Measurements from ENCODE around the gene HTT-AS.

The HTT-AS gene

GRCh38 chr4:3065551-3065950 is 8.8 kb downstream of the HTT-AS start:
- Histone ChIP-seq H3K27ac (replicated peaks; ENCODE audit: low read length) (no peak overlapping the region), H2AFZ (ENCODE audit: low read length) (no peak overlapping the region), H2BK15ac (ENCODE audit: low read length) (no peak overlapping the region), H4K8ac (ENCODE audit: low read depth, low read length) (no peak overlapping the region), H3K14ac (ENCODE audit: low read length) (no peak overlapping the region), H3K36me3 (replicated peaks in 1 of 2; ENCODE audit: control insufficient read depth in 2 of 2, insufficient read depth in 2 of 2, low read length in 2 of 2) (no peaks in the 10 kb centered on the region), H2BK12ac (ENCODE audit: low read length) (no peak overlapping the region), H3K23ac (ENCODE audit: low read depth, low read length, poor library complexity) (no peak overlapping the region), H2BK120ac (ENCODE audit: low read depth, low read length) (no peak overlapping the region), H3K4me1 (ENCODE audit: control insufficient read depth in 2 of 2, insufficient read depth in 1 of 2, low read depth in 1 of 2, low read length in 2 of 2) (peaks cover 0 to 3% of the 10 kb centered on the region in 2 donors), H4K91ac (ENCODE audit: low read depth, low read length, poor library complexity) (no peak overlapping the region), H2BK5ac (ENCODE audit: low read length) (no peak overlapping the region), H3K9ac (ENCODE audit: low read depth, low read length, poor library complexity) (peak overlapping the region; percentile 24), H3K4me3 (ENCODE audit: low read length in 2 of 2) (no peak overlapping the region), H3K27me3 (ENCODE audit: control insufficient read depth in 3 of 3, insufficient read depth in 3 of 3, low read depth in 1 of 3, low read length in 3 of 3) (peaks cover 0 to 4% (median 0%) of the 10 kb centered on the region in 3 experiments), H3K4me2 (ENCODE audit: insufficient read depth, low read length, poor library complexity, severe bottlenecking) (no peak overlapping the region), H3K9me3 (replicated peaks in 1 of 2; ENCODE audit: control insufficient read depth in 2 of 2, insufficient read depth in 1 of 2, low read depth in 1 of 2, low read length in 2 of 2) (peaks cover 3 to 6% of the 10 kb centered on the region in 2 donors), H3K4ac (ENCODE audit: low read length) (no peak overlapping the region), H2AK5ac (ENCODE audit: low read depth, low read length) (no peak overlapping the region), H3K79me1 (ENCODE audit: low read depth, low read length) (no peaks in the 10 kb centered on the region), H3K18ac (ENCODE audit: low read length) (no peak overlapping the region)
- no peak for DNase-seq (ENCODE audit: low spot score)
- WGBS, 2 donors (ENCODE audit: extremely low coverage in 2 of 2, insufficient read length in 2 of 2, insufficient replicate concordance in 1 of 2) = no CpG with 5 or more reads among the region's 3 CpGs

GRCh38 chr4:3062471-3062870 is 11.9 kb downstream of the HTT-AS start:
- no CpG with 5 or more reads among the region's 12 CpGs for WGBS, 2 donors (ENCODE audit: extremely low coverage in 2 of 2, insufficient read length in 2 of 2, insufficient replicate concordance in 1 of 2)
- DNase-seq (ENCODE audit: low spot score) = no peak
- Histone ChIP-seq H3K9me3 (replicated peaks in 1 of 2; ENCODE audit: control insufficient read depth in 2 of 2, insufficient read depth in 1 of 2, low read depth in 1 of 2, low read length in 2 of 2) (peaks cover 3 to 6% of the 10 kb centered on the region in 2 donors), H3K23ac (ENCODE audit: low read depth, low read length, poor library complexity) (peak overlapping the region; percentile 75), H3K4me2 (ENCODE audit: insufficient read depth, low read length, poor library complexity, severe bottlenecking) (no peak overlapping the region), H3K27ac (replicated peaks; ENCODE audit: low read length) (no peak overlapping the region), H3K14ac (ENCODE audit: low read length) (no peak overlapping the region), H2BK15ac (ENCODE audit: low read length) (no peak overlapping the region), H3K79me1 (ENCODE audit: low read depth, low read length) (no peaks in the 10 kb centered on the region), H3K27me3 (ENCODE audit: control insufficient read depth in 3 of 3, insufficient read depth in 3 of 3, low read depth in 1 of 3, low read length in 3 of 3) (peaks cover 0 to 4% (median 0%) of the 10 kb centered on the region in 3 experiments), H2BK120ac (ENCODE audit: low read depth, low read length) (no peak overlapping the region), H2AFZ (ENCODE audit: low read length) (no peak overlapping the region), H4K8ac (ENCODE audit: low read depth, low read length) (no peak overlapping the region), H3K4me3 (ENCODE audit: low read length in 2 of 2) (no peak overlapping the region), H2BK5ac (ENCODE audit: low read length) (peak overlapping the region; percentile 29), H2AK5ac (ENCODE audit: low read depth, low read length) (no peak overlapping the region), H3K36me3 (replicated peaks in 1 of 2; ENCODE audit: control insufficient read depth in 2 of 2, insufficient read depth in 2 of 2, low read length in 2 of 2) (no peaks in the 10 kb centered on the region), H3K4me1 (ENCODE audit: control insufficient read depth in 2 of 2, insufficient read depth in 1 of 2, low read depth in 1 of 2, low read length in 2 of 2) (peaks cover 0 to 2% of the 10 kb centered on the region in 2 donors), H3K18ac (ENCODE audit: low read length) (no peak overlapping the region), H3K9ac (ENCODE audit: low read depth, low read length, poor library complexity) (no peak overlapping the region), H3K4ac (ENCODE audit: low read length) (no peak overlapping the region), H4K91ac (ENCODE audit: low read depth, low read length, poor library complexity) (no peak overlapping the region), H2BK12ac (ENCODE audit: low read length) (no peak overlapping the region)

DNA sequence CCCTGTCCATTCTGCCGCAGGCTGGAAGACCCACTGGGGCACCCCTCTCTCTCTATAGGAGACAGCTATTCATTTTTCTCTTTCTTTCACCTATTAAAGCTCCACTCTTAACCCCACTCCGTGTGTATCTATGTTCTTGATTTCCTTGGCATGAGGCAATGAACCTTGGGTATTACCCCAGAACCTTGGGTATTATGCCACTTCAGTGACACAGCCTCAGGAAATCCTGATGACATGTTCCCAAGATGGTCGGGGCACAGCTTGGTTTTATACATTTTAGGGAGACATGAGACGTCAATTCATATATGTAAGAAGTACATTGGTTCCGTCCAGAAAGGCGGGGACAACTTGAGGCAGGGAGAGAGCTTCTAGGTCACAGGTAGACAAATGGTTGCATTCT is 13.4 kb downstream of the HTT-AS start:
- Histone ChIP-seq H3K9me3 (replicated peaks in 1 of 2; ENCODE audit: control insufficient read depth in 2 of 2, insufficient read depth in 1 of 2, low read depth in 1 of 2, low read length in 2 of 2) (peaks cover 3% of the 10 kb centered on the region in 2 donors), H3K23ac (ENCODE audit: low read depth, low read length, poor library complexity) (no peak overlapping the region), H3K4me3 (ENCODE audit: low read length in 2 of 2) (no peak overlapping the region)

DNA sequence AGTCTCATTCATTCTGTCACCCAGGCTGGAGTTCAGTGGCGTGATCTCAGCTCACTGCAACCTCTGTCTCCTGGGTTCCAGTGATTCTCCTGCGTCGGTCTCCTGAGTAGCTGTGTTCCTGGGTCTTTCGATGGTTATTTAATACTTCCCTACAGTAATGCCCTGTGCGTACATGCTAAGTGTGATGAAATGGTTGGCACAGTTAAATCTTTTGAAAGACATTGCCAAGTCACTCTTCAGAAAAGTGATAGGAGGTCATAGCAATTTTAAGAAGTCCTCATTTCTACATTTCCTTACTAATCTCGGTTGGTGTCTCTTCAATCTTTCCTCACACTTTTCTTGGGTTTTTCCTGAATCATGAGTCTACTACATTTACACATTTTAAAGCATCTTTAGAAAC is 14.4 kb downstream of the HTT-AS start:
- H3K23ac ChIP-seq (ENCODE audit: low read depth, low read length, poor library complexity) = no peak overlapping the region
- WGBS, 2 donors (ENCODE audit: extremely low coverage in 2 of 2, insufficient read length in 2 of 2, insufficient replicate concordance in 1 of 2) = no CpG with 5 or more reads among the region's 6 CpGs
- peaks cover 0 to 4% (median 0%) of the 10 kb centered on the region in 3 experiments for H3K27me3 ChIP-seq (ENCODE audit: control insufficient read depth in 3 of 3, insufficient read depth in 3 of 3, low read depth in 1 of 3, low read length in 3 of 3)
- no peak overlapping the region for H2AFZ ChIP-seq (ENCODE audit: low read length)
- H3K4me1 ChIP-seq (ENCODE audit: control insufficient read depth in 2 of 2, insufficient read depth in 1 of 2, low read depth in 1 of 2, low read length in 2 of 2) = no peaks in the 10 kb centered on the region
- H3K79me1 ChIP-seq (ENCODE audit: low read depth, low read length) = no peaks in the 10 kb centered on the region
- no peaks in the 10 kb centered on the region for H3K36me3 ChIP-seq (replicated peaks in 1 of 2; ENCODE audit: control insufficient read depth in 2 of 2, insufficient read depth in 2 of 2, low read length in 2 of 2)
- H2AK5ac ChIP-seq (ENCODE audit: low read depth, low read length) = no peak overlapping the region
- no peak overlapping the region for H3K18ac ChIP-seq (ENCODE audit: low read length)
- no peak overlapping the region for H2BK5ac ChIP-seq (ENCODE audit: low read length)
- no peak overlapping the region for H3K14ac ChIP-seq (ENCODE audit: low read length)
- H4K91ac ChIP-seq (ENCODE audit: low read depth, low read length, poor library complexity) = no peak overlapping the region
- no peak overlapping the region for H2BK120ac ChIP-seq (ENCODE audit: low read depth, low read length)
- no peak overlapping the region for H4K8ac ChIP-seq (ENCODE audit: low read depth, low read length)
- H3K4me2 ChIP-seq (ENCODE audit: insufficient read depth, low read length, poor library complexity, severe bottlenecking) = no peak overlapping the region
- H3K9ac ChIP-seq (ENCODE audit: low read depth, low read length, poor library complexity) = no peak overlapping the region
- H2BK12ac ChIP-seq (ENCODE audit: low read length) = no peak overlapping the region
- no peak for DNase-seq (ENCODE audit: low spot score)
- no peak overlapping the region for H3K4me3 ChIP-seq (ENCODE audit: low read length in 2 of 2)
- H3K27ac ChIP-seq (replicated peaks; ENCODE audit: low read length) = no peak overlapping the region
- no peak overlapping the region for H3K4ac ChIP-seq (ENCODE audit: low read length)
- H3K9me3 ChIP-seq (replicated peaks in 1 of 2; ENCODE audit: control insufficient read depth in 2 of 2, insufficient read depth in 1 of 2, low read depth in 1 of 2, low read length in 2 of 2) = peaks cover 3 to 7% of the 10 kb centered on the region in 2 donors
- H2BK15ac ChIP-seq (ENCODE audit: low read length) = no peak overlapping the region

More for the DNA sequence above, 13.4 kb downstream of the HTT-AS start:
- no peak overlapping the region for H3K18ac ChIP-seq (ENCODE audit: low read length)
- no peak overlapping the region for H3K4ac ChIP-seq (ENCODE audit: low read length)
- H3K4me2 ChIP-seq (ENCODE audit: insufficient read depth, low read length, poor library complexity, severe bottlenecking) = no peak overlapping the region
- no peak overlapping the region for H2AK5ac ChIP-seq (ENCODE audit: low read depth, low read length)
- H3K27ac ChIP-seq (replicated peaks; ENCODE audit: low read length) = no peak overlapping the region
- no peaks in the 10 kb centered on the region for H3K4me1 ChIP-seq (ENCODE audit: control insufficient read depth in 2 of 2, insufficient read depth in 1 of 2, low read depth in 1 of 2, low read length in 2 of 2)
- no CpG with 5 or more reads among the region's 6 CpGs for WGBS, 2 donors (ENCODE audit: extremely low coverage in 2 of 2, insufficient read length in 2 of 2, insufficient replicate concordance in 1 of 2)
- H3K27me3 ChIP-seq (ENCODE audit: control insufficient read depth in 3 of 3, insufficient read depth in 3 of 3, low read depth in 1 of 3, low read length in 3 of 3) = peaks cover 0 to 4% (median 0%) of the 10 kb centered on the region in 3 experiments
- no peak overlapping the region for H2BK12ac ChIP-seq (ENCODE audit: low read length)
- H2BK120ac ChIP-seq (ENCODE audit: low read depth, low read length) = no peak overlapping the region
- H2BK15ac ChIP-seq (ENCODE audit: low read length) = no peak overlapping the region
- H3K36me3 ChIP-seq (replicated peaks in 1 of 2; ENCODE audit: control insufficient read depth in 2 of 2, insufficient read depth in 2 of 2, low read length in 2 of 2) = no peaks in the 10 kb centered on the region
- no peak overlapping the region for H4K8ac ChIP-seq (ENCODE audit: low read depth, low read length)
- no peak overlapping the region for H2BK5ac ChIP-seq (ENCODE audit: low read length)
- no peak overlapping the region for H4K91ac ChIP-seq (ENCODE audit: low read depth, low read length, poor library complexity)
- H3K14ac ChIP-seq (ENCODE audit: low read length) = no peak overlapping the region
- H3K9ac ChIP-seq (ENCODE audit: low read depth, low read length, poor library complexity) = no peak overlapping the region
- H2AFZ ChIP-seq (ENCODE audit: low read length) = no peak overlapping the region
- no peak for DNase-seq (ENCODE audit: low spot score)
- no peaks in the 10 kb centered on the region for H3K79me1 ChIP-seq (ENCODE audit: low read depth, low read length)
